ENCODE results near the gene ZFP3.
"Not testable (repeated sequence)": the region's sequence is repeated elsewhere in the genome, so short reads cannot be mapped to it uniquely, and the experiment has no call there.

Gene ZFP3

DNA sequence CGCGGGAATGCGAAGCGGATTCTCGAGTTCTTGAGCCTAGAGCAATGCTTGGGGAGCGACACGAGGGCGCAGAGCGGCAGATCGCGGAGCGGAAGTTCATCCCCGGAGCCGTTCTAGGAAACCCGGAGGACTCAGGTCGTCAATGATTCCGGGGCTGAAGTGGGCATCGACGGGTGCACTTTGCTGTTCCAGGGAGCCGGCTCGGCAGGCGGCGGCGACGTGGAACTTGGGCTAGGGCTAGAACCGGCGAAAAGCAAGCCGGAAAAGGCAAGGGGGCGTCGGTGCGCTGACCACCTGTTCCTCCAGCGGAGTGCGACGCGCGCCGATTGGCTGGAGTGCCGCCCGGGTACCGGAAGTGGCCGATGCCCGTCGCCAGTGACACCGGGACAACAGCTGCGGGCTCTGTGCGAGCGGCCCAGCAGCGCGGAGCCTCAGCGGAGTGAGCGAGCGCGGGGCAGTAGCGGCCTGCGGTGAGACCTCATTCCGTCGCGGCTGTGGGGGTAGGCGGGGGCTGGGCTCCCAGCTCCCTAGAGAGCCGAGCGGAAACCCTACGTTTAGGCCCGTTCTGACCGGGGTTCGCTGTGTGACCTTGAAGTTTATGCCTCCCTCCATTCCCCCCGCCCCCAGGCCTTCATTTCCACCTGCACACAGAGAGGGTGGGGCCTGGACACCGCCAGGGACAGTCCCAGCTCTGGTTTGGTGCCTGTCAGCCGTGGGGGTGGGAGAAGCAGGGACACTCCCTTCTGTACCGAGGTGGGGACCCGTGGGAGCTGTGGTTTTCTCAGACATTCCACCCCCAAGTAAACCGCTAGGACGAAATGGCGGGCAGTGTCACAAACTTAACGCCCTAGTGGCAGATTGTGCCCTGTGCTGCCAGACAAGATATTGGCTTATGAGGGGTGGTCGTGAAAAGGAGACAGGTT, at the start of gene ZFP3:
ZFP3 (plus strand) TSS at position 362 of the 923 bp plus-strand sequence. CDS start 13,038 bp downstream, outside the sequence.
- peak; percentile 44 to 68 for DNase-seq (ENCODE audit: low read depth in 2 of 2)

DNA sequence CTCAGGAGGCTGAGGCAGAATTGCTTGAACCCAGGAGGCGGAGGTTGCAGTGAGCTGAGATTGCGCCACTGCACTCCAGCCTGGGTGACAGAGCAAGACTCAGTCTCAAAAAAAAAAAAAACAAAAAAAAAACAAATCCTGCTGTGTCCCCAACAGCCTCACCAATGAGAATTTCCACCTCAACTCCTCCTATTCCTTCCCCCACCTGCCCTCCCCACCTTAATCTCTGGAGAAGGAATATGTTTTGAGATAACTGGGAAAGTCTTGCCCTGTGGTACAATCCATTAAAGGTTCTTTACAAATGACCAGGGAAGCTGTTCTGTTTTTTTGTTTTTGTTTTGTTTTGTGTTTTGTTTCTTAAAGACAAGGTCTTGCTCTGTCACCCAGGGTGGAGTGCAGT, 48.1 kb upstream of the ZFP3 start:
- DNase-seq (ENCODE audit: low read depth in 2 of 2): not testable (repeated sequence)

DNA sequence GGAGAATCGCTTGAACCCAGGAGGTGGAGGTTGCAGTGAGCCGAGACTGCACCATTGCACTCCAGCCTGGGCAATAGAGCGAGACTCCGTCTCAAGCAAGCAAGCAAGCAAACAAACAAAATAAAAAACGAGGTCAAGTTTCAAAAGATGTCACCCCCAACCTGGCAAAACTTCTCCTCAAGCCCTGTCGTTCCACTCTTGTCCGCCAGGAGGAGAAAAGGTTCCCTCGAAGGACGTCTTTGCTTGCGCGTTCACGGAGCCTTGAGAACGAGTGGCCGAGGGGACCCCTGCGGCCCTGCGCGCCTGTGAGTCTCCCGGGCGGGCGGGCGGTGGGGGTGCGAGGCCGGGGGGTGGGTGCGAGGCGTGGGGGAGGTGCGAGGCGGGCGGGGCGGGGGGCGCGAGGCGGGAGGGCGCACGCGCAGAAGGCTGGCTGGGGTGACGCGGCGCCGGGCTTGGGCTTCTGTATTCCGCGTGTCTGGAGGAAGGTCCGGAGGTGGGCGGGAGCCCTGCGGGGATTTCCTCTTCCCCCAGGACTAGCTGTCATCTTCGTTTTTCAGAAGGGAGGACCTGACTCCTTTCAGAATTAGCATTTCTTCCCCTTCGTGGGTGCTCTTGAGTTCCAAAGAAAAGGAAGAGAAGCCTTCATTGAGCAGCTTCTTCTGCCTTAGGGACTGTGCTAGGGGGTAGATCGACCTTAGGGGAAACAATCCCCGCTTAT, 46.7 kb upstream of the ZFP3 start:
- DNase-seq (ENCODE audit: low read depth in 2 of 2): peak; percentile 70 to 72

DNA sequence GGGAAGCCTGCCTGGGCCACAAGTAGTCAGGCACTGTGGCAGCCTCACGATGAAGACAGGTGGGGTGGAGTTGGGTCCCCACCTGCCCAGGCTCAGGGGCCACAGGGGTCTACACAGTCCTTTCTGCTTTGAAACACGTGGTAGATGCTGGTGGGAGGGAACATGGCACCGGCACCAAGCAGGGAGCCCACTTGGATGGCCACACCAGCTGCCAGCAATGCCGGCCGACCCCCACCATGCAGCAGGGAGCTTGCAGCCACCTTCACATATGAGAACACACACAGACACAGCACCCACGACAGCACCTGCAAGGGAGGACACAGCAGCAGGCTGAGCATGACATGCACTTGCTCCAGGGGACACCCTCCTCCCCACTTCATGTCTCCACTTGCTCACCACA, 45.4 kb upstream of the ZFP3 start:
- no peak for DNase-seq (ENCODE audit: low read depth in 2 of 2)

DNA sequence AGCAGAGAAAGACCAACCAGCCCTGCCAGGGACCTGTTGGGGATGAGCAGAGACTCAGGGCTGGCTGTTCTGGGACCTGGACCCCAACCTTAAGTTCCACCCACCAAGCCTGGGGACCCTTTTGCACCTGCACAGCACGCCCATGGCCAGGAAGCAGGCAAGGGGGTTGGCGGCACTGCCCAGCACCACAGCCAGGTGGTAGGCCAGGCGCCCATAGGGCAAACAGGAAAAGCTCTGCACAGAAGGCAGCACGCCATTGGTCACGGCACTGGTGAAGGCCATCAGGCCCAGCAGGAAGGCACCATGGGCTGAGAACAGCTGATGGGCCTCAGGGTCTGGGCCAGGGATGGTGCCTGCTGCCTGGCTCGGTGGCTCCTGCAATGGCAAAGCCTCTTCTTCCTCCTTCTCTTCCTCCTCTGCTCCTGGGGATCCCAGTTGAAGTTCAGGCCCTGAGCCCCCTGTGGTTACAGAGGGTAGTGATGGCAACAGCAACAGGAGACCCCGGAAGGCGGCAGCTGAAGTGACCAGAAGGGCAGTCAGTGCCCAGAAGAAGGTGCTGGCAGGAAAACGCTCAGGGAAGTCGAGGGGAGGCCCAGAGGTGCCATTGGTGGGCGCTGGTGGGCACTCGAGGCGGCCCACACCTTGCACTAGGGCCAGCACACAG, 44.8 kb upstream of the ZFP3 start:
- DNase-seq (ENCODE audit: low read depth in 2 of 2): no peak

DNA sequence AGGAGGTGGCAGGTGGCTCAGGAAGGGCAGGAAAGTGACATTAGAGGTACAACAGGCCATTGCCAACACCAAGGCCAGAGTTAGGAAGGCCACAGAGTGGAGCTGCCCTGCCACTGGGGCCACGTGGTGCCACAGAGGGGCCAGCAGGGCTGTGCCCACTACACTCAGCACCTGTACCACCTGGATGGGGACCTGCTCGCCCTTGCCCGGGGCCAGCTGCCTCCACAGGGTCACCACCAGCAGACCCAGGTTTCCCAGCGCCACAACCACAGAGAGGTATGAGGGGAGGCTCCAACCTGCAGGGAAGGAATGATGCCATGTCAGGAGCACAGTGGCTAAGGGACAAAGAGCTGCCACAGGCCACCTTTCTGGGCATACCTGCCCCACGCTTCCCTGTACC, 44.2 kb upstream of the ZFP3 start:
- no peak for DNase-seq (ENCODE audit: low read depth in 2 of 2)

DNA sequence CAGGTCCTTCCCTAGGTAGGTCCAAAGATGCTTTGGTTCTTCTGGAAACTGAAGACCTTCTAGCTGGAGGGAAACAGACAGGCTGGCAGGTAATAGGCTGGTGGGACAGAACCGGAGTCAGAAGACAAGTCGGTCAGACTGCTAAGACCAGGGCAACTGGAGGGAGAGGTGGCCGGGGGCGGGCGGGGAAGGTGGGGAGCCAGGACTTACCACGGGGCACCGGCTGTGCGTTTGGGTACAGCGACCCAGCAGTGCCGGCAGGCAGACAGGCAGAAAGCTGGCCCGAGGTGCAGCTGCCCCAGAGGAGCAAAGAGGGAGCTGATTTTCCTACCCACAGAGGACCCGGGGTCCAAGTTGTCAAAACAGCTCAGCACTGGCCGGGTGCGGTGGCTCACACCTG, 43.6 kb upstream of the ZFP3 start:
- no peak for DNase-seq (ENCODE audit: low read depth in 2 of 2)

DNA sequence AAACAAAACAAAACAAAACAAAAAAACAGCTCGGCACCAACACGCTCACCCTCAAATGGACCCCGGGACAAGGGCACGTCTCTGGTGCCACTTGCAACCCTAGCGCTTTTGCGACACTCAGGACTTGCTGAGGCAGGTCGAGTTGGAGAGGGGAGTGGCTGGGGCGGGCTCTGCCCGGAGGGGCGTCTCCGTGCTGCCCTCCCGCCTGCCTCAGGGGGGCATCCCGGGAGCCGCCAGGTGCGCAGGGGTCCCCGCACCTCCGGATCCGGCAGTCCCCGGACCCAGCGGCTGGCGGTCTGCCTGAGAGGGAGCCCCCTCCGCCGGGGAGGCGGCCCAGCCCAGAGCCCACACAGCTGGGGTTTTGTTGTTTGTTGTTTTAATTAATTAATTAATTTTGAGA, 43.0 kb upstream of the ZFP3 start, which contains the start of gene SLC52A1:
SLC52A1 (minus strand) TSS at position 112 of the 400 bp plus-strand sequence. CDS start 820 bp downstream, outside the sequence.
- DNase-seq (ENCODE audit: low read depth in 2 of 2): no peak

DNA sequence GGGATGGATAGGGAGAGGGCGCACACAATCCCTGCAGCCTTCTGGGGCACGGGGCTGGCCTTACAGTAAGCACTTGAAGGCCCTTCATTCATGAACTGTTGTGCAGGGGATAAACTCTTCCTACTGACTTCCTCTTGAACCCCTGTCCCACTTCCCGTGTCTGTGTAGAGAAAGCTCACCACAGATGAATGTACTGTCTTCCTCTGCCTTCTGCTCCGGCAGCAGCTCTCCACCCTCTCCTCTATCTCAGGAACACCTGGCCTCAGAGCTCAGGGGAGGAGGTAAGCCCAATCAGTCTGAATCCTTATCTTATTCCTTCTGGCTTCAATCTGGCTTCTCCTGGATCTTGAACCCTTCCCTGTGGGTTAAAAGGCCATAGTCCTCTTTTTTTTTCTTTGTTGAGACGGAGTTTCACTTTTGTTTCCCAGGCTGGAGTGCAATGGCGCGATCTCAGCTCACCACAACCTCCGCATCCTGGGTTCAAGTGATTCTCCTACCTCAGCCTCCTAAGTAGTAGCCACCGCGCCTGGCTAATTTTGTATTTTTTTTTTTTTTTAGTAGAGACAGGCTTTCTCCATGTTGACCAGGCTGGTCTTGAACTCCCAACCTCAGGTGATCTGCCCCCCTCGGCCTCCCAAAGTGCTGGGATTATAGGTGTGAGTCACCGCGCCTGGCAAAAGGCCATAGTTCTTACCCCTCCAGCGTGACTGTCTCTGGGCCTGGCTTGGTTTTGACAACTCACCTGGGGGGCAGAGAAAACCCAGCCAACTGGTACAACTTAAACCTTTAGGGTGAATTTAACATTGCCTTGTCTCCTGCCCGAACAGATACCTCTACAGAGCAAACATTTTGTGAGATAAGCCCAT, 35.9 kb upstream of the ZFP3 start:
- DNase-seq (ENCODE audit: low read depth in 2 of 2): no peak

DNA sequence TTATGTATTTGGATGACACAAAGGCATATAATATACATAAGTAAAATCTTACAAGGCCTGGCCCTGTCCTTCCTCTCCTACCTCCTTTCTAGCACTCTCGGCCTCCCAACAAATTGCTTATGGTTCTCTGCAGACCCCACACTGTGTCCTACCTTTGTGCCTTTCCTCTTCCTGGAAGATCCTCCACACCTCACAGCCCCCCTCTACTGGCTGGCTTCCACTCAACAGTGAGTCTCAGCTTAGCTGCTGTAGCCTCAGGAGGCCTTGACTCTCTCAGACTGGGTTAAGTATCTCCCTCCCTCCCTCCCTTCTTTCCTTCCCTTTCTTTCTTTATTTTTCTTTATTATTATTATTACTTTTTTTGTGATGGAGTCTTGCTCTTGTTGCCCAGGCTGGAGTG, 34.7 kb upstream of the ZFP3 start:
- DNase-seq (ENCODE audit: low read depth in 2 of 2): no peak

DNA sequence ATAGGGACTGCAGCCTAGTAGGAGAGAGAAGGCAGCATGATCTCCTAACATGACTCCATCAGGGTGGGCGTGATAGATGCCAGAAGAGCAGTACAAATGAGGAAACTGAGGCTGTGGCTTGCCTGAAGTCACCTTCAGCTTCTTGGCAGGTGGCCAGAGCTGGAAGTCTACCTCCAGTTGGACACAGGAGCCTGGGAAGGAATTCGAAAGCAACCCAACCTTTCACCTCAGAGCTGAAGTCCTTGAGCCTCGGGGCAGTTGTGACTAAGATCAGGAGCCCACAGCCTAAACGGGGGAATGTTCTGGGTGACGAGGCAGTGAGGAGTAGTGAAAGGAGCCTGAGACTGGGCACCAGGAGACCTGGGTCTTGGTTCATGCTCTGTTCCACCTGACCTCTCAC, 33.6 kb upstream of the ZFP3 start:
- DNase-seq (ENCODE audit: low read depth in 2 of 2): no peak

DNA sequence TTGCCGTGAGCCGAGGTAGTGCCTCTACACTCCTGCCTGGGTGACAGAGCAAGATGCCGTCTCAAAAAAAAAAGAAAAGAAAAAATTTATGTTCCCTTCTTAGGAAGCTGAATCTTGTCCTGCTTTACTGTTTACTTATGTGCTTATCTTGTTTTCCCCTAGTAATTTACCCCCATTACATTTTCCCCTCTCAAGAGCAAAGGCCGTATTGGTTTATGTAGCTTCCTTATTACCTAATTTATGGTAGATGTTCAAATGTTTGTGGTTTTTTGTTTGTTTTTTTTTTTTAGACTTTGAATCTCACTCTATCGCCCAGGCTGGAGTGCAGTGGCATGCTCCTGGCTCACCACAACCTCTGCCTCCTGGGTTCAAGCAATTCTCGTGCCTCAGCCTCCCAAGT, 32.8 kb upstream of the ZFP3 start:
- no peak for DNase-seq (ENCODE audit: low read depth in 2 of 2)

DNA sequence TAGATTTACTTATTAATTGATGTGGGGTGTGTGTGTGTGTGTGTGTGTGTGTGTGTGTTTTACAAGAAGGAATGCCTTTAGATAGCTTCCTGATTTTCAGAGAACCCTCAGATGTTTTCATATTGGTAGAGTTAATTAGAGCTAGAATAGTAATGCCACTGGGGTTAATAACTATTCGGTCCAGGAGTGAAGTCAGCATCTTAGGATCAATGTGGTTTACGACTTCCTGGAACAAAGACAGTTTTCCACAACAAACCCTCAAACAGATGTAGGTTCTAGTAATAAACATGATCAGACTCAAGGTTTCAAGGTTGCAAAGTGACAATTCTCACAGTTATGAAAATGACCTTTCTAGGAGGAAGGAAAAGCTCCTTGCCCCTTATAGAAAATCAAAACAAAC, 30.8 kb upstream of the ZFP3 start:
- DNase-seq (ENCODE audit: low read depth in 2 of 2): no peak

DNA sequence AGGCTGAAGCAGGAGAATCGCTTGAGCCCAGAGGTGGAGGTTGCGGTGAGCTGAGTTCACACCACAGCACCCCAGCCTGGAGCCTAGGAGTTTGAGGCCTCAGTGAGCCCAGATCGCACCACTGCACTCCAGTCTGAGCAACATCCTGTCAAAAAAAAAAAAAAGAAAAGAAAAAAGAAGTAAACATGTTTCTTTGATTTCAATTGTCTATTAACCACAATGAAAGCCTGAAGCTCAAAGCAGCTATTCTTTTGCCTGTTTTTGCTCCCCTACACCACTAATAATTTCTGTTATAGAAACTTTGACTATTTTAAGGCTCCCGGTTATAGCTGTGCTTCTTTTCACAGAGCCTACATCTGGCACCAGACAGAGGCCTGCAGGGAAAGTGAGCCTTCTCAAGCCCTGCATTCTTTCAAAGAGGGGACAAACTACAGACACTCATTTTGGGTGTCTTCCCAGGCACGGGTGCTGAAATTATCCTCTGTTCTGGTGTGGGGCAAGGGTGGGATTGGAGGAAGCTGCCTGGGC, 28.9 kb upstream of the ZFP3 start:
- DNase-seq (ENCODE audit: low read depth in 2 of 2): peak; percentile 5 to 15

DNA sequence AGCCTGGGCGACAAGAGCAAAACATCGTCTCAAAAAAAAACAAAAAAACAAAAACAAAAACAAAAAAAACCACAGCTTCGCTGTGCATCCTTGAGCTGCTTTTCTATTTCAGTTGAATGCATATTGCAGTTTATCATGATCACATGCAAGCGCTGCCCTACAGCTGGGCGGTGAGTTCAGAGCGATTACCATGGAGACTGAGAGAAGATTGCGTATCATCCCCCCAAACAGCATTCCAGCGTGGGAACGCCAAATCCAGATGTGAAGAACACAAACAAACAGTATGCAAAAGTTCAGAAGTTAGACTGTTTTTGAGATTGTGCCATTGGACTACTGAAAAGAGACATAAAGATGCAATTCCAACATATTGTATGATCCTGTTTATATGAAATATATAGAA, 28.0 kb upstream of the ZFP3 start:
- no peak for DNase-seq (ENCODE audit: low read depth in 2 of 2)

DNA sequence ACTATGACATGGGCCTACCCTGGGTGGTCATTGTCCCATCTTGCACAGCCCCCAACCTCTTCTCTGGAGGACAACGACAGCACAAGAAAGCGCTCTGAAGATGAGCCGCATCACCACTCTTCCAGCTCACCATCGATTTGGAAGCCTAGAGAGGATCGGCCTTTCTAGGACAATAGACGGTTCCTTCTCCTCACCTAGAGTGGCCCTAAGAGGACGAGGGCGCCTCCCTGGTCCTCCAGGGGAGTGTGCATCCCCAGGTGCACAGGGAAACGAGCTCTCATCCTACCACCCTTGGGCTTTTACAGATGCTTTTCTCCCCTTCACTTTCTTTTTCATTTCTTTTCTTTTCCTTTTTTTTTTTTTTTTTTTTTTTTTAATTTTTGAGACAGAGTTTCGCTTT, 22.7 kb upstream of the ZFP3 start:
- DNase-seq (ENCODE audit: low read depth in 2 of 2): no peak

DNA sequence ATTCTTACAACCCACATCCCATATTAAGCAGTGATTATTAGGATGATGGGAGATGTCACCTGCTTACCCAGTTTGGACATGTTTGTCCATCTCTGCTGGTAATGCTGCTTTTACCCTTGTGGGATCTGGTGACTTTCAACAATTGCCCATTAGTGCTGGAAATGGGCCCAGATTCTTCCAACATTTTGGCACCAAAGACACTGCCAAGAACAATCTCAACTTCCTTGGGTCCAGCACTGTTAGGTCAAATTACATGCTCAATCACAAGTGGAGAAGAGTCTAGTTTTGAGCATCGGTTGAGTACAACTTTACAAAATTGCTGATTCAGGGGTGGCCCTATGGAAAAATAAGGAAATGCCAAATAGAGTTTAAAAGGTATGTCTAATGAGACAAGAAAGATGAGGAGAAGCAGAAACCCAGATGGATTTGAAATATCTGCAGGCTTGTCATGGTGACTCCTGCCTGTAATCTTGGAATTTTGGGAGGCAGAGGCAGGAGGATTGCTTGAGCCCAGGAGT, 13.0 kb upstream of the ZFP3 start:
- DNase-seq (ENCODE audit: low read depth in 2 of 2): no peak

DNA sequence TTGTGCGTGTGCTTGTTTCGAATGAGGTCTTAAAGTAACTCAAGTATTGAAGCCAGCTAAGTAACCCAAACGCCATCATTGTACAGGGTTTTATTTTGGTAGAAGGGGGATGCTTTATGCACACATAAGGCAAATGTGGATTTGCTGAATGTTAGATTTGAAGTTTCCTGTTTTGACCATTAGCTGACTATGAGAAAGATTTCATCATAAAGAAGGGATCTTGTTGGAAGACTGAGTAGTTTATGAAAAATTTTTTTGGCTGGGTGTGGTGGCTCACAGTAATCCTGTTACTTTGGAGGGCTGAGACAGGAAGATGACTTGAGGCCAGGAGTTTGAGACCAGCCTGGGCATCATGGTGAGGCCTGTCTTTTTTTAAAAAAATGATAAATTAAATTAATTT, 10.0 kb upstream of the ZFP3 start:
- no peak for DNase-seq (ENCODE audit: low read depth in 2 of 2)

DNA sequence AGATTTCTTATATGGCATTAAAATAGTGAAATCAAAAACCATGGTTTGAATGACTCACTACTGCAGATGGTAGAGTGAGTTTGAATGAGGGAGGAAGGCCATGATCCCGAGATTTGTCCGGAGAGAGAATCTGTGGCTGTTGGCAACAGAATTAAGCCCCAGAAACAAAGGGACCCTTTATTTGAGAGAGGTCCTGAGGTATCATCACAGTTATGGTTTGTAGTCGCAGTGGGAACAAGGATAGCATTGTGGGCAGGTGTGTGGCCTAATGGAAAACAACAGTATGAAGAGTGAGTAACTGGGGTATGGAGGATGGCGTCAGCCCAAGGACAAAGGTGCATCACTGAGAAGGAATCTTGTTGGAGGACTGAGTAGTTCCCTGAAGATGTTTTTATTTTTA, 8.5 kb upstream of the ZFP3 start:
- no peak for DNase-seq (ENCODE audit: low read depth in 2 of 2)

DNA sequence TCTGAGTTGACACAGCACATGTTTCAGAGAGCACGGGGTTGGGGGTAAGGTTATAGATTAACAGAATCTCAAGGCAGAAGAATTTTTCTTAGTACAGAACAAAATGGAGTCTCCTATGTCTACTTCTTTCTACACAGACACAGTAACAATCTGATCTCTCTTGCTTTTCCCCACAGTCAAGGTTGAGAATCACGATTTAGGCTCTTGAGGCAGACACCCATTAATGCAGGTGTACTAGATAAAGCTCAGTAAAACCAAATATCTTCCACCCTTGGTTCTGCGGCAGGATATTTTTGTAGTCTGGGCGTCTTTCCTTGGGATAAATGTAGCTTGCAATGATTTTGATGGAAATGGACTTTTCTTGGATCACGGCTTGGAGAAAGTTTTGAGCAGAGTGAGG, 2.8 kb upstream of the ZFP3 start:
- not testable (repeated sequence) for DNase-seq (ENCODE audit: low read depth in 2 of 2)

DNA sequence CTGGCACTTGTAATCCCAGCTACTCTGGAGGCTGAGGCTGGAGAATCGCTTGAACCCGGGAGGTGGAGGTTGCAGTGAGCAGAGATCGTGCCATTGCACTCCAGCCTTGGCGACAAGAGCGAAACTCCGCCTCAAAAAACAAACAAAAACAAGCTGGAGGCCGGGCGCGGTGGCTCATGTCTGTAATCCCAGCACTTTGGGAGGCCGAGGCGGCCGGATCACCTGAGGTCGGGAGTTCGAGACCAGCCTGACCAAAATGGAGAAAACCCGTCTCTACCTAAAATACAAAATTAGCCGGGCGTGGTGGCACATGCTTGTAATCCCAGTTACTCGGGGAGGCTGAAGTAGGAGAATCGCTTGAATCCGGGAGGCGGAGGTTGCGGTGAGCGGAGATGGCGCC, 992 bp upstream of the ZFP3 start:
- DNase-seq (ENCODE audit: low read depth in 2 of 2): not testable (repeated sequence)
